GM19468 (cell line): ENCODE data around the gene HAUS7.

Source experiments
- ATAC-seq: cut with Tn5 transposase; IDR thresholded peaks from one replicate; pipeline ENCODE4 v1.9.1; 2021; ENCODE audit warnings: mild to moderate bottlenecking, moderate library complexity, moderate number of reproducible peaks; ENCODE audit not compliant: unreplicated experiment; ENCODE audit errors: extremely low read depth

The HAUS7 gene

GRCh38 chrX:153470411-153471363, at the start of gene HAUS7:
Gene HAUS7 (minus strand): TSS chrX:153470576. CDS start chrX:153470557, 19 bp downstream.
- peak; percentile 28 for ATAC-seq

- no peak for ATAC-seq
Measured at GRCh38 chrX:153519569-153520286, 49.4 kb upstream of the HAUS7 start.

GRCh38 chrX:153517946-153518834, 47.8 kb upstream of the HAUS7 start:
- no peak for ATAC-seq

- ATAC-seq = no peak
Measured at GRCh38 chrX:153517423-153517822, 47.0 kb upstream of the HAUS7 start, which contains the start of gene ATP2B3. Gene ATP2B3 (plus strand): TSS chrX:153517642. CDS start chrX:153536248, 18,606 bp downstream.

- ATAC-seq = no peak
Measured at GRCh38 chrX:153516073-153516472, 45.7 kb upstream of the HAUS7 start.

GRCh38 chrX:153515435-153515834, 45.1 kb upstream of the HAUS7 start:
- no peak for ATAC-seq

GRCh38 chrX:153514259-153514658, 43.9 kb upstream of the HAUS7 start:
- no peak for ATAC-seq

GRCh38 chrX:153513265-153513664, 42.9 kb upstream of the HAUS7 start:
- ATAC-seq = no peak

- ATAC-seq = no peak
Measured at GRCh38 chrX:153512501-153512893, 42.1 kb upstream of the HAUS7 start.

- ATAC-seq = no peak
Measured at GRCh38 chrX:153511784-153512500, 41.6 kb upstream of the HAUS7 start.

- ATAC-seq = no peak
Measured at GRCh38 chrX:153510383-153510782, 40.0 kb upstream of the HAUS7 start.

- no peak for ATAC-seq
Measured at GRCh38 chrX:153509592-153509991, 39.2 kb upstream of the HAUS7 start.

GRCh38 chrX:153507484-153508178, 37.3 kb upstream of the HAUS7 start:
- peak; percentile 84 for ATAC-seq

- no peak for ATAC-seq
Measured at GRCh38 chrX:153505361-153505760, 35.0 kb upstream of the HAUS7 start.

GRCh38 chrX:153504445-153505016, 34.2 kb upstream of the HAUS7 start:
- ATAC-seq = no peak

GRCh38 chrX:153502796-153503195, 32.4 kb upstream of the HAUS7 start:
- ATAC-seq = no peak

- ATAC-seq = no peak
Measured at GRCh38 chrX:153502131-153502530, 31.8 kb upstream of the HAUS7 start.

- no peak for ATAC-seq
Measured at GRCh38 chrX:153501530-153501929, 31.2 kb upstream of the HAUS7 start.
